K562 (cell line): Measurements from ENCODE around the gene FAM53C. TPM values are rescaled to one million over a fixed set of nuclear protein-coding genes. Genes with fewer than 3 reads are reported as not detected.

Experiments
- ATAC-seq: fragments of 200-7000 bp; cut with Tn5 transposase; 3 replicates; pipeline ENCODE4 v1.9.1; 2020; ENCODE audit warnings: moderate library complexity
- BruUV-seq: library from RNA; stranded (reverse); fragments of 400-500 nt; replicated peaks from 2 replicates; lab custom pipeline; 2021; lab: Mats Ljungman, UMichigan
- CTCF ChIA-PET: fragments of 300-600 bp; formaldehyde crosslinking; extraction: SDS; loops from one replicate; lab custom pipeline; 2021; ENCODE audit warnings: low intra/inter-chr PET ratio; lab: Yijun Ruan, JAX
- POLR2A ChIA-PET: fragments of 300-600, 350-650 bp; sonication (Branson Sonifier 250); formaldehyde crosslinking; extraction: SDS; loops from one replicate; lab custom pipeline; 2021; ENCODE audit warnings: antibody characterized with exemption, inconsistent platforms; lab: Yijun Ruan, JAX
- DNase-seq, 4 experiments: peaks; one replicate each; pipeline versions ENCODE4 v3.0.0 to v3.0.0-alpha.2; 2011 to 2018; ENCODE audit warnings: low spot score in 3 of 4, mixed read lengths in 3 of 4; ENCODE audit errors: extremely low read depth in 1 of 4
- FAIRE-seq: peaks from 2 replicates; lab custom pipeline; 2011; peaks lifted over from hg19 to GRCh38; lab: Jason Lieb, UNC
- H2AFZ ChIP-seq: 2 replicates; pipeline ENCODE4 v1.6.0; 2011; ENCODE audit warnings: low read depth, low read length, control low read depth, inconsistent platforms
- H3K27ac ChIP-seq: fragments of 200-600 bp; 3 replicates; pipeline ENCODE4 v1.8.0; 2011; ENCODE audit warnings: low read depth, mild to moderate bottlenecking, control low read depth, inconsistent platforms, low read length, moderate library complexity, mixed read lengths; ENCODE audit errors: extremely low read depth
- H3K27me3 ChIP-seq, 2 experiments: fragments of 300-600 bp in 1 of 2; 2 replicates in 1 of 2; 3 replicates in 1 of 2; pipeline versions ENCODE4 v1.6.0 to v1.8.0; 2011; ENCODE audit warnings: inconsistent platforms in 2 of 2, low read length in 2 of 2, mild to moderate bottlenecking in 1 of 2, mixed read lengths in 1 of 2, moderate library complexity in 1 of 2; ENCODE audit not compliant: control insufficient read depth in 2 of 2, insufficient read depth in 2 of 2
- H3K36me3 ChIP-seq: fragments of 300-600 bp; 3 replicates; pipeline ENCODE4 v1.8.0; 2011; ENCODE audit warnings: mild to moderate bottlenecking, low read length, inconsistent platforms; ENCODE audit not compliant: control insufficient read depth, insufficient read depth
- H3K4me1 ChIP-seq, 2 experiments: fragments of 200-600 bp in 1 of 2; replicated peaks in 1 of 2; 2 replicates in 1 of 2; 3 replicates in 1 of 2; pipeline versions ENCODE4 v1.5.1 to v1.8.0; 2011; ENCODE audit warnings: inconsistent platforms in 2 of 2, low read length in 2 of 2, mild to moderate bottlenecking in 1 of 2, mixed read lengths in 1 of 2, moderate library complexity in 1 of 2; ENCODE audit not compliant: control insufficient read depth in 2 of 2, insufficient read depth in 2 of 2
- H3K4me2 ChIP-seq: 2 replicates; pipeline ENCODE4 v1.6.1; 2011; ENCODE audit warnings: low read length, control low read depth, inconsistent platforms, mixed read lengths; ENCODE audit not compliant: insufficient read depth
- H3K4me3 ChIP-seq: fragments of 200-600 bp; sonication (generic), shearing (Covaris generic); 2 replicates; pipeline ENCODE4 v1.5.1; 2016; ENCODE audit warnings: control low read depth, inconsistent platforms
- H3K79me2 ChIP-seq: fragments of 200-600 bp; 3 replicates; pipeline ENCODE4 v1.8.0; 2011; ENCODE audit warnings: low read length, inconsistent platforms; ENCODE audit not compliant: control insufficient read depth, insufficient read depth
- H3K9ac ChIP-seq, 2 experiments: 2 replicates each; pipeline versions ENCODE4 v1.6.0 to v1.6.1; 2011; ENCODE audit warnings: low read depth in 2 of 2, low read length in 2 of 2, control low read depth in 1 of 2, inconsistent platforms in 1 of 2, mild to moderate bottlenecking in 1 of 2, mixed read lengths in 1 of 2; ENCODE audit not compliant: insufficient read depth in 1 of 2
- H3K9me1 ChIP-seq: one replicate; pipeline ENCODE4 v1.6.0; 2011; ENCODE audit warnings: inconsistent platforms, mild to moderate bottlenecking, low read length, moderate library complexity; ENCODE audit not compliant: control insufficient read depth, insufficient read depth
- H3K9me3 ChIP-seq: replicated peaks from 2 replicates; pipeline ENCODE4 v1.5.1; 2011; ENCODE audit warnings: low read depth, low read length, inconsistent platforms; ENCODE audit not compliant: control insufficient read depth, insufficient read depth
- H4K20me1 ChIP-seq: replicated peaks from 2 replicates; pipeline ENCODE4 v1.6.1; 2011; ENCODE audit warnings: low read length, inconsistent platforms, mixed read lengths; ENCODE audit not compliant: control insufficient read depth, insufficient read depth
- E2F6 ChIP-seq, 2 experiments: IDR thresholded peaks; 2 replicates each; pipeline ENCODE4 v1.6.1; 2011; ENCODE audit warnings: borderline replicate concordance in 1 of 2, control low read depth in 1 of 2, low read depth in 1 of 2, low read length in 1 of 2, mild to moderate bottlenecking in 1 of 2, mixed read lengths in 1 of 2, moderate library complexity in 1 of 2; ENCODE audit not compliant: insufficient read depth in 1 of 2, insufficient read length in 1 of 2, poor library complexity in 1 of 2, severe bottlenecking in 1 of 2; ENCODE audit errors: extremely low read depth in 1 of 2
- FIP1L1 ChIP-seq: fragments of 200-400 bp; formaldehyde crosslinking; IDR thresholded peaks from 2 replicates; pipeline ENCODE4 v1.6.1; 2018; ENCODE audit warnings: mild to moderate bottlenecking, low read depth, low read length; ENCODE audit not compliant: poor library complexity, severe bottlenecking
- GTF2B ChIP-seq: IDR thresholded peaks from 2 replicates; pipeline ENCODE4 v1.6.1; 2011; ENCODE audit not compliant: insufficient read length; ENCODE audit errors: extremely low read depth
- GTF2F1 ChIP-seq: IDR thresholded peaks from 2 replicates; pipeline ENCODE4 v1.6.1; 2011; ENCODE audit warnings: low read depth, low read length, improper control_type of control experiment
- LCOR ChIP-seq: sonication (generic); formaldehyde crosslinking; IDR thresholded peaks from 2 replicates; pipeline ENCODE4 v1.8.0; 2022; ENCODE audit warnings: mild to moderate bottlenecking, missing genetic modification reagents
- MXI1 ChIP-seq: IDR thresholded peaks from 2 replicates; pipeline ENCODE4 v1.6.1; 2011; ENCODE audit warnings: low read depth, mild to moderate bottlenecking, improper control_type of control experiment, low read length
- NR1H2 ChIP-seq: sonication (generic); formaldehyde crosslinking; IDR thresholded peaks from 2 replicates; pipeline ENCODE4 v1.4.0; 2020; ENCODE audit warnings: mild to moderate bottlenecking, missing genetic modification reagents
- NRF1 ChIP-seq, 2 experiments: fragments of 450-650 bp; IDR thresholded peaks in 1 of 2; conservative IDR thresholded peaks in 1 of 2; 2 replicates each; pipeline ENCODE4 v1.6.1; 2014; ENCODE audit warnings: mild to moderate bottlenecking in 2 of 2
- SMARCC2 ChIP-seq: fragments of 450-650 bp; IDR thresholded peaks from 2 replicates; pipeline ENCODE4 v1.6.1; 2017; ENCODE audit warnings: antibody characterized with exemption, moderate library complexity, mild to moderate bottlenecking, low read depth
- TAL1 ChIP-seq: fragments of 450-650 bp; IDR thresholded peaks from 2 replicates; pipeline ENCODE4 v1.6.1; 2016; ENCODE audit warnings: mild to moderate bottlenecking
- TBP ChIP-seq: optimal IDR thresholded peaks from 2 replicates; pipeline ENCODE3; 2011; ENCODE audit warnings: low read depth, low read length, improper control_type of control experiment
- TCFL5 ChIP-seq: fragments of 250-450 bp; sonication (Bioruptor Pico); conservative IDR thresholded peaks from 2 replicates; pipeline ENCODE4 v1.6.1; 2021; ENCODE audit warnings: mild to moderate bottlenecking, moderate library complexity, matching md5 sums
- TFAM ChIP-seq: fragments of 250-450 bp; sonication (Bioruptor Pico); conservative IDR thresholded peaks from 2 replicates; pipeline ENCODE4 v1.5.0; 2021; ENCODE audit warnings: mild to moderate bottlenecking, moderate library complexity
- TFAP4 ChIP-seq: sonication (generic); formaldehyde crosslinking; IDR thresholded peaks from 2 replicates; pipeline ENCODE4 v1.8.0; 2022; ENCODE audit warnings: missing genetic modification reagents, mild to moderate bottlenecking, moderate library complexity, borderline replicate concordance
- U2AF2 ChIP-seq: fragments of 200-400 bp; formaldehyde crosslinking; optimal IDR thresholded peaks from 2 replicates; pipeline ENCODE3; 2017; ENCODE audit warnings: low read depth, mild to moderate bottlenecking, low read length
- ZNF584 ChIP-seq: fragments of 200-800 bp; sonication (Bioruptor generic); IDR thresholded peaks from 2 replicates; pipeline ENCODE4 v1.6.1; 2016; ENCODE audit warnings: low read depth, mild to moderate bottlenecking, missing genetic modification characterization, missing compliant biosample characterization
- ZNF785 ChIP-seq: fragments of 250-450 bp; sonication (Bioruptor Pico); IDR thresholded peaks from 2 replicates; pipeline ENCODE4 v1.4.0; 2020; ENCODE audit warnings: mild to moderate bottlenecking
- ZZZ3 ChIP-seq: fragments of 450-650 bp; IDR thresholded peaks from 2 replicates; pipeline ENCODE4 v1.6.1; 2016; ENCODE audit warnings: antibody characterized with exemption, mild to moderate bottlenecking, moderate library complexity
- WGBS: fragments of 100-300 bp; shearing (Covaris generic); methylation state at CpG from one replicate; pipeline ENCODE4 v1.1.6; 2016; ENCODE audit warnings: low coverage, mixed read lengths; ENCODE audit not compliant: insufficient coverage; ENCODE audit errors: missing lambda C conversion rate; 5-methylcytosine and 5-hydroxymethylcytosine counted together
- in situ Hi-C: fragments of 300-500 bp; cut with MboI; formaldehyde crosslinking; loops from 4 replicates; pipeline ENCODE4 v1.15.0; 2018; ENCODE audit warnings: inconsistent platforms, mixed read lengths
- intact Hi-C: fragments of 100-400 bp; cut with micrococcal nuclease; formaldehyde crosslinking; loops from 2 replicates; pipeline ENCODE4 v1.14.2; 2022
- polyA plus RNA-seq, 8 experiments: library from polyadenylated mRNA; depleted of rRNA in 4 of 8; stranded (reverse) in 5 of 8; unstranded in 3 of 8; fragments of >200 nt; fragmentation: Nextera tagmentation in 2 of 8; fragmentation: Illumina TruSeq in 1 of 8; extraction: Ambion mirVana in 2 of 8; extraction: Trizol in 1 of 8; gene quantifications; 2 replicates each; pipeline versions ENCODE4 v1.2.1 to v1.2.3, GENCODE V29; 2011 to 2014; ENCODE audit warnings: inconsistent platforms in 1 of 8, missing spikeins in 1 of 8
- total RNA-seq, 7 experiments: library from RNA; depleted of rRNA in 6 of 7; stranded (reverse); fragments of >200 nt in 6 of 7; fragmentation: Illumina TruSeq in 2 of 7; extraction: Trizol in 2 of 7; gene quantifications; 2 replicates each; pipeline versions ENCODE4 v1.2.1 to v1.2.3, GENCODE V29; 2011 to 2021; ENCODE audit warnings: low replicate concordance in 1 of 7

The FAM53C gene
- total and polyA plus RNA-seq, 9 of the 15 experiments (the other 6 are each of a cell fraction or from before 2014, with no cell fraction given) = 9.7 to 38.5 (median 25.2) TPM

GRCh38 chr5:138391859-138392386 lies 53.9 kb downstream of the FAM53C start:
- intact Hi-C loops = no loop called here
- Histone ChIP-seq H3K9ac (no peak overlapping the region), H4K20me1 (no peaks in the 10 kb centered on the region), H2AFZ (no peak overlapping the region), H3K9me1 (no peaks in the 10 kb centered on the region), H3K9me3 (no peaks in the 10 kb centered on the region), H3K4me3 (no peak overlapping the region), H3K4me1 (no peaks in the 10 kb centered on the region), H3K79me2 (no peaks in the 10 kb centered on the region), H3K27ac (no peak overlapping the region), H3K36me3 (peaks cover 70% of the 10 kb centered on the region), H3K27me3 (no peaks in the 10 kb centered on the region), H3K4me2 (no peak overlapping the region)
- ChIA-PET CTCF (no interaction called here), POLR2A (interaction anchor here (0.6 to 0.7 kb wide), 4 partner anchors 16 to 218 kb away, joined by 3 read pairs; no protein-coding TSS in a partner anchor)
- in situ Hi-C loops = no loop called here
- TF ChIP-seq TCFL5 (CRISPR knock-in tag) (no peak), GTF2B (no peak), MXI1 (no peak), SMARCC2 (no peak), ZNF584 (CRISPR knock-in tag) (no peak), TBP (no peak), TFAM (no peak), TAL1 (no peak), FIP1L1 (no peak), LCOR (CRISPR knock-in tag) (no peak), ZZZ3 (no peak), NR1H2 (CRISPR knock-in tag) (no peak), TFAP4 (CRISPR knock-in tag) (no peak), ZNF785 (CRISPR knock-in tag) (no peak), E2F6 (IDR thresholded peaks at IDR 0.05; ENCODE audit: borderline replicate concordance in 1 of 2, extremely low read depth in 1 of 2, insufficient read depth in 1 of 2, insufficient read length in 1 of 2, low read depth in 1 of 2, low read length in 1 of 2, poor library complexity in 1 of 2, severe bottlenecking in 1 of 2) (no peak), U2AF2 (no peak), NRF1 (conservative IDR thresholded peaks at IDR 0.05 in 1 of 2, IDR thresholded peaks at IDR 0.05 in 1 of 2) (no peak), GTF2F1 (no peak)
- no peak for FAIRE-seq
- WGBS = 94% methylated on average over 9 of the region's 9 CpGs
- DNase-seq = no peak
- no TSS peak for BruUV-seq
- no peak for ATAC-seq
